Measurements from ENCODE around the gene TRPV4.
A peak's percentile ranks its signal among the peaks of the same experiment; 100 is the strongest.

TRPV4 gene

DNA sequence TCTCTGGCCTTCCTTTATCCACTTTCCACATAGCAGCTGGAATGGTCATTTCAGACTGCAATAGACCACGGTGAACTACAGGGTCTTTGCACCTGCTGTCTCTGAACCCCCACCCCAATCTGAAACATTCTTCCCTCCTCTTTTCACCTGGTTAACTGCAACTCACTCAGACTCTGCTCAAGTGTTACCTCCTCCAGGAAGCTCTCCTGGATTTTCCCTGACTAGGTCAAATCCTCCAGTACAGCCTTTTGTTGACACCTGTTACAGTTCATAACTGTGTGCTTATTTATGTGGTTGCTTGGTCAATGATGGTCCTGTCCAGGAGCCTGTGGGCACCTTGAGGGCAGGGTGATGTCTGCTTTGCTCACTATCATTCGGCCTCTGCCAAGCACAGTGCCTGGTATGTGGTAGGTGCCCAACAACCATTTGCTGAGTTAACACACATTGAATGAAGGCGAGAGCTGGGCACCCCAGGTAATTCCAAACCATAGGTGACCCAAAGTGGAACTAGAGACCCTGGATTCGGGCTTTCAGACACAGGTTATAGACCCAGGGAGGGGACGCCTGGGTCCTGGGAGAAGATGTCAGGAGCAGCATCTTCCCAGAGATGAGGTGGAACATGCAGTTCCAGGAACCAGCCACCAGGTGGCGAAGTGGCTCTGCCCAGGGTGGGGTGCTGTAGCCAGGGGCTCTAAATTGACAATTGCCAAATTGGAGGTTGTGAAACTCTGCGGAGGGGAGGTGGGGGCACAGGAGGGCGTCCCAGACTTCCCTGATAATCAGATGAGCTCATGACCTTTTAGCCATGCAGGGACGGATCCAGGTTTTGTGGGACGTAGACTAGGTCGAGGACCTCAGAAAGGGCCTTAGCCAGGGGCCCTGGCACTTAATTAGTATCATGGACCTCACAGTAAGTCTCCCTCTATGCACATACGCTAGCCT lies 28.1 kb downstream of the TRPV4 start:
- DNase-seq, result peak; percentile 55 to 63

DNA sequence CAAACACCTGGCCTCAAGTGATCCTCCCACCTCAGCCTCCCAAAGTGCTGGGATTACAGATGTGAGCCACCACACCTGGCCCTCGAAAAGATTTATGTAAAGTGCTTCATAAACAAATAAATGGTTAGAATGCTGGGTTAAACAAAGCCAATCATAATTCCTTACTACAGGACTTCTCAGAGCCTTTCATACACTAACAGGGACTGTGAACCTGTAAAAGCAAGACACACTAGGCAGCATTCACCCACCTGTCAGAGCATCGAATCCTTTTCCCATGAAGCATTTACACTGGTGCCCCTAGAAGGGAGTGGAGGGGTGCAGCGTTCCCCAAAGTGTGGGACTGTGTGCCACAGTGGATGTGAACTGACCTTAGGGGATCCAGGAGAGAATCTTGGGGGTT lies 29.5 kb downstream of the TRPV4 start:
- DNase-seq, result no peak

DNA sequence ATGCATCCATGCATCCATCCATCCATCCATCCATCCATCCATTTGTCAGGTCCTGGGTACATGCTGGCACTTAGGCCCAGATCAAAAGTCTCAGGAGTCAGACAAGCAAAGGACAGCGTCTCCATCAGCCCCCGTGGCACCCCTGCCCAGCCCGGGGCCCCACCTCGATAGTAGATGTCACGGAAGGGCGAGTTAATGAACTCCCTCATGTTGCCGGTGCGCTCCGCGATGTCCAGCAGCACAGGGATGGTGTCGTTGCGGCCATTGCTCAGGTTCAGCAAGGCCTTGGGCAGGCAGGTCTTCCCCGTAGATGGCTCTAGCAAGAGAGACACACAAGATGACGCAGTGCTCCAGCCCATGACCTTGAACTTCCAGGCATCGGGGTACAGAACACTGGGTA lies 30.4 kb downstream of the TRPV4 start:
- DNase-seq, result no peak

DNA sequence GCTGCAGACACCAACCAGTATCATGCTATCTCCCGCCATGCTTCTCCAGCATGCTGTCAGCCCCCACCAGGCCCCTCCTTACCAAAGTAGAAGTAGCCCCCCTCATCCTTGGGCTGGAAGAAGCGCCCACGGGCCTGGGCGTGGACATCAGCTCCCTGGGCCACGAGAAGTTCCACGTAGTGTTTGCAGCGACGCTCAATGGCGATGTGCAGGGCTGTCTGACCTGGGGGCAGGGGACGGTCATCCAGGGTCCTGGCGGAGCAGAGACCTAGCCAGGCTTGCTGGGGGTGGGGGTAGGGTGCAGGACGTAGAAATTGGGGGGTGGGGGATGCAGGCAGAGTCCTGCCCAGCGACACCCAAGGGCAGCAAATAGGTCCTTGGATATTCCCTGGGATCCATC lies 32.7 kb downstream of the TRPV4 start:
- DNase-seq, result no peak

DNA sequence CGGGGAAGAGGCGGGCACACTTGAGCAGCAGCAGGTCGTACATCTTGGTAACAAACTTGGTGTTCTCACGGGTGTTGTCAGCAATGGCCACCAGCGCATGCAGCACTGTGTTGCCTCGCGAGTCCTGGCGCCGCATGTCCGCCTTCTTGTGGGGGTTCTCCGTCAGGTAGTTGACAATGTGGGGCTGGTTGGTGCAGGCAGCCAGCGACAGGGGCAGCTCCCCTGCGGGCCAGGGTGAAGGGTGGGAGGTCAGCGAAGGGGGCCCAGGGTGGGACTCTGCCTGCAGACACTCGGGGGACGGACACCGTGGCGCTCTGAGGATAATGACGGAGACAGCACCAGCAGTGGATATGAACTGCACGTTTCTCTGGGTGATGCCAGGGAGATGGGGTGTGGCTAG lies 34.5 kb downstream of the TRPV4 start:
- no peak for DNase-seq

DNA sequence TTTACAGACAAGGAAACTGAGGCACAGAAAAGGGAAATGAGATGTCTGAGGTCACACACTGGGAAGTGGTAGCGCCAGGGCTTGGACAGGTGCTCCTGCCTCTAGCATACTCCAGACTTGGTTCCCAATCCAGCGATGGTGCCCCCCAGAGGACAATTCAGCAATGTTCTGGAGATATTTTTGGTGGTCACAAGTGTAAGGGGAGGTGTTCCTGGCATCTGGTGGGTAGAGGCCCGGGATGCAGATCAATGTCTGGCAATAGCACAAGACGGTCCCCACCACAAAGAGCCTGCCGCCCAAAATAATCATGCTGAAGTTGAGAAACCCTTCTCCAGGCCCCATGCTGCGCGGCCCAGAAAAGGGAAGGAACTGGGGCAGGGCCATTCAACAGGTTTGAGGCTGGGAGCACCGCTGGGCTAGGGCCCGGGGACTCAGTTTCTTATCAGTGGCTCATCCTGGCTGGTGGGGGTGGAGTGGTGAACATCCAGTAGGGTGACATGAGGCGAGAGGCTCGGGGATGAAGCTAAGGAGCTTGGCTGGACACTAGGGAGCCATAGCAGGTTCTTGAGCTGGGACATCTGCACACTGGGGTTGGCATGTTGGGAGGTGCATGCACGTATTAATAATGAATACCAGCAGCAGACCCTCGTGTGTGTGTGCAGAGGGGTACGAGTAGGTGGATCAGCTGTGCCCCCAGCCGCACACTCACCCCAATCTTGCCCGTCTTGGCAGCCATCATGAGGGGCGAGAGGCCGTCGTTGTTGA lies 35.1 kb downstream of the TRPV4 start:
- DNase-seq, result no peak

DNA sequence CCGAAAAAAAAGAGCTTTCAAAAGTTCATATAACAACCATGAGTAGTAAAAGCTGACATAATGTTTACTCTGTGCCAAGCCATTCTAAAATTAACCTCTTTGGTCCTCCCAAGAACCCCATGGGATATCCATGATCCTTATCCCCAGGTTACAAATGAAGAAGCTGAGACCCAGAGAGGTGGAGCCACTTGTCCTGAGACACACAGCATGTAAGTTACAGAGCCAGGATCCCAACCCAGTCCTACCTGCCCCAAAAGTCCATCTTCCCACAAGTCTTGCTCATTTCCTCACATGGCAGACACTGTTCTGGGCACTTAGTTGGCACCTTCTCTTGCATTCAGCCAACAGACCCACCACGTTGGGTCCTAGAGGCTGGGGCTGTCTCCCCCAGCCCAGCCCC lies 37.1 kb downstream of the TRPV4 start:
- no peak for DNase-seq

DNA sequence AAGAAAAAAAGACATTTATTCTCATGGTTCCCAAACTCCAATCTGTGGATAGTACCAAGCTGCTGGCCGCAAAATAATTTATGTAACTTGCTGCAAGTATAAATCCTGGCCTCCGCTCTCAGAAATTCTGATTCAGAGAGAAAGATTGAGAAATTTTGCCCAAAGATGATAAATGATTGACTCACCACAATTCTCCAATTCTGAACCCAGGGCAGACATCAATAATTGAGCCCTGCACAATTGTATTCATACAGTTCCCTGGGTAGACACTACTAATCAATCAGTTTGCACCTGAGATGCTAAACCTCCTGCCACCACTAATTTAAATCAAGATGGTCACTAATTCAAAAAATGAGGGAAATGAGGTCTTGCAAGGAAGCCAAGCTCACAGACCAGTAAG lies 38.2 kb downstream of the TRPV4 start:
- DNase-seq, result no peak

DNA sequence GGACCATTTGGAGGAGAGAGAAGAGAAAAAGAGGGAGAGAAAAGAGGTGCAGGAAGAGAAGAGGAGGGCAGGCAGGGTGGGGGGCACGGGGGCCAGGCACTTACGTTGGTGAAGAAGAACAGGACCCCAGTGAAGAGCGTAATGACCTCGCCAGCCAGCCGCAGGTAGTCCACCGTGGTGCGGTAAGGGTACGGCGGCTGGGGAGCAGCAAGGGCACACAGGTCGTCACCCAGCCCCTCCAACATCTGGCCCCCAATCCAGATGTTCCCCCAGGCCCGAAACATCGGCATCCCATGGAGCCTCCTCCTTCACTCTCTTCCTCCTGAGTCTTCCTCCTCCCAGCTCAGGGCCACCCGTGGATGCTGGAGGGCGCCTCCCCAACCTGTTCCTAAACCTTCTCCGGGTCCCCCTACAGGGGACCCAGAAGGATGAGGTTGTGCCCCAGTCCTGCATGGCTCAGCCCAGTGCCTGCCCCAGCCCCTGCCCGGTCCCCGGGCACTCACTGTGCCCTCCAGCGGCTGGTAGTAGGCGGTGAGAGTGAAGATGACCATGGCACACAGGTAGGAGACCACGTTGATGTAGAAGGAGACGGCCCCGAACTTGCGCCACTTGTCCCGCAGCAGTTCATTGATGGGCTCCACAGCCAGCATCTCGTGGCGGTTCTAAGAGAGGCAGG lies 39.2 kb downstream of the TRPV4 start:
- DNase-seq, result no peak

DNA sequence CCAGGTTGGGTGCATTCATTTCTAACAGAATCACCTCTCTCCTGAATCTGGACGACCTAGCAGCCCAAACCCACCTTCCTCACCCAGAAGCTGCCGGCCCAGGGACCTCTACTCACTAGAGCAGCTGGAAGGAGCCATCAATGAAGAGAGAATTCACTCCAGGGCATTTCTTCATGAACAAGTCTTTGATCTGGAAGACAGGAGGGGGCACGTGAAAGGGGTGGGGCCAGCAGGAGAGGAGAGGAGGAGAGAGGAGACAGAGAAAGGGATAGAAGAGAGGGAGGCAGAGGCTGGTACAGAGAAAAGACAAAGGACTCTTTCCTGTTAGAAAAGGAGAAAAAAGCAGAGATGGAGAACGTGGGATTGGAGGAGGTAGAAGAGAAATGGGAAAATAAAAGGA lies 39.8 kb downstream of the TRPV4 start:
- DNase-seq, result no peak

DNA sequence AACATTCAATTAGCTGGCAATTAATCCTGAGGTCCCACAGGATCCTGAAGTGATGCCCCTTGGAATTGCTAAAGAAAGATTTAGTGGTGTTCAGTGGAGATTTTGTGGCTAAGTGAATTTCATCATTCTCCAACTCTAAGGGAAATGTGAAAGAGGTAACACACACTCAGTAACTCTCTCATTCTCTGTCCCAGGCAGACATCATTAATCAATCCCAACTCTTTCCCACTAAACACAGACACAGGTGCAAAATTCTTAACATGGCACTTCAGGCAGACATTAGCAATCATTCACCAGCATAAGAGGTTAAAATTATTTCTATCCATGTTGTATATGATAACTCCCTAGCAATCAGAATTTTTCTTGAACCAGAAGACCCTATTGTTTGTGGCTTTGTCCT lies 40.2 kb downstream of the TRPV4 start:
- DNase-seq, result no peak

DNA sequence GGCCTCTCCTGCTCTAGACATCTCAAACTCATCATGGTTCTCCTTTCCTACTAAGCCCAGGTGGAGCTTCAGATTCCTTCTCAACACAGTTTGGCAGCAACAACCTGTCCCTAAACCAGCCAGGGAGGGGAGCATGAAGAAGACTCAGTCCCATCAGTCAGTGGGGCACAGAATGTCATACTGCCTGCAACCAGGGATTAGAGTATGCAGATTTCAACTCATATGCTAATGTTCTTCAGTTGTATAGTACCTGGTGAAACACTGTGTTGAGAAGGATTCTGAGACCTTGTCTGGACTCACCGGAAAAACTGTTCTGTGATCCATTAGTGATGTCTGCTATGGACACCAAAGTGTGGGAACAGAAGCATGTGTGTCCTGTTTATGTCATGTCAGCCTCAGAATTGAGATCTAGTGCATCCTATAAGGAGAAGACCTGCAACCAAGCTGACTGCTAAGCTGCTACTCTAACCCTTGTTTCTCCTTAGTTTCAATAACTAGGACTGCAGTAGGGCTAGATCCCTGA lies 43.6 kb downstream of the TRPV4 start:
- DNase-seq, result no peak

DNA sequence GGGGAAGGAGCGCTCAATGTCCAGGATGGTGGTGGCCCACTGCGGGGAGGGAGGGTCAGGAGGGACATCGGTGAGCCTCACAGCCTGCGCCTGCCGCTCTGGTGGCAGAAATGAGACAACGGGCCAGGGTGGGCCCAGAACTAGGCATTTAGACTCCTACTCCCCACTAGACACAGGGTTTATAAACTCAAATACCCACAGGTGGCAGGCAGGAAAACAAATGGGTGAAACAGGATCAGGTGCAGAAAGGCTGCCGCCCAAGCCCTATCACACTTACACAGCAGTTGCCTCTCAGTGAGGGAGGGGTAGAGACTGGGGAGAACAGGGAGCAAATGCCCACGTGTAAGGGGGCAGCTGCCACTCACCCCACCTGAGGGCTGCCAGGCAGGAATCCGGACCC lies 46.4 kb downstream of the TRPV4 start:
- no peak for DNase-seq

DNA sequence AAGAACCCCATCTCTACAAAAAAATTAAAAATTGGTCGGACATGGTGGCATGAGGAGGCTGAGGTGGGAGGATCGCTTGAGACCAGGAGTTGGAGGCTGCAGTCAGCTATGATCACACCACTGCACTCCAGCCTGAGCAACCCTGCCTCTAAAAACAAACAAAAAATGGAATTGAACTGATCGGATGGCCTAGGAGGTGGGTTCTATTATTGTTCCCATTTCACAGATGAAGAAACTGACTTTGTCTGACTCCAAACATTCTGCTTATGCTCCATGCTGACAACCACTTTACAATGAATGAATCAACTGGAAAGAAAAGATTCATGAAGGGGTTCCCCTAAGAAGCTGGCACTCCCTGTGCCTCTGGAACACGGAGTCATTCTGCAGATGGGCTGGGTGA lies 47.3 kb downstream of the TRPV4 start:
- no peak for DNase-seq

DNA sequence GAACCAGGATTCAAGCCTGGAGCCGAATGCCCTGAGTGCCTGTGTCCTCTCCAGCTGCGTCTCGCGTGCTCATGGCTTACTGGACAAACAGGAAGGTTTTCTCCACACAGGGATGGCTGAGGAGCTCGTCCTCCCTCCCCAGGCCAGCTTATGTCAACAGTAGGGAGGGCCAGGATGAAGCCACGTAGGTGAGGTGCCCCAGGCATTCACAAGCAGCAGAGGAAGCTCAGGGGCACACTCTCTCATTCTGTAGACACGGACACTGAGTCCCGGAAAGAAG lies 49.3 kb downstream of the TRPV4 start:
- no peak for DNase-seq

DNA sequence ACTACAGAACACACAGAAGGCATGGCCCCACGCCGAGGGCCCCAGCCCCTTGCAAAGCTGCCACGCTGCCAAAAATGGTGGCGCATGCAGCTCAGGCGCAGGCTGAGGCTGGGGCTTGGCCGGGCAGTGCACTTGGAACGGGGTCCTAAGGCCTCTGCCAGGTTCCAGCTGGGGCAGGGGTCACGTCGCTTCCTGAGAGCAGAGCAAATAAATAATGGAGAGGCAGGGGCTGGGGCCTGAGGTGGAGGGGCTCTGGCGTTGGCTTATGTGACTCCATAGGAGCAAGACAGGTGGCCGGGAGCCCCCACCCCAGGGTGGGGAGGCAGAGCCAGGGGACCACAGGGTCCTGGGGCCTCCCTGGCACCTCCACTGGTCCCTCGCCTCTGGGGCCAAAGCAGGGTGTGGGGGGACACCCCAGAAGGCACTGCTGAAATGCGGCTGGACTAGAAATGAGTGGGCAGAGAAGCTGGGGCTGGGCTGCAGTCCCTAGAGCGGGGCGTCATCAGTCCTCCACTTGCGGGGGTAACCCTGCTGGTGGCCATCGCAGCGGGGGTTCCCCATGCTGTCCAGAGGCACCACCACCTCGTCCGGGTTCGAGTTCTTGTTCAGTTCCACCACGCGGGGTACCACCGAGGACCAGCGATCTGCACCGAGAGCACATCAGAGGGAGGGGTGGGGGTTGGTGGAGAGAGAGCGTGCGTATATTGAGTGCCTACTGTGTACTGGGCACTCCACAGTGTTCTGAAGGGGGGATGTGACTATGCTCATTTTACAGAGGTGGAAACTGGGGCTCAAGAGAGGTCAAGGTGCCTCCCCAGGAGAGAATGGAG lies 49.8 kb downstream of the TRPV4 start:
- no peak for DNase-seq

DNA sequence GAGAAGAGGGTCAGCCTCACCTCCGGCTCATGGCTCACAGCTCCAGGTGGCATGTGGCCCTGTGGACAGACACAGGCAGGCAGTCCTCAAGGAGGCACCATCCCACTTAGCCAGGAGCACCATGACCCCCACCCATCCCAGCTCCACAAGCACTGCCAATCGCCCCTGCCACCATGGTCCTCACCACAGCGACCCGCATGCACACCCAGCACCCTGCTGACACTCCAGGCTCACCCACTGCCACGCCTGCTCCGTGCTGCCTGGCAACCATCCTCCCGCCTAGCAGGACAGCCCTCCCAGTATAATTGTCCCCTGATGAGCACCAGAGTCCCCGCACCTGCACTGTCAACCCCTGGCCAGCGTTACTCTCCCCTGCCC lies 50.9 kb downstream of the TRPV4 start:
- no peak for DNase-seq

DNA sequence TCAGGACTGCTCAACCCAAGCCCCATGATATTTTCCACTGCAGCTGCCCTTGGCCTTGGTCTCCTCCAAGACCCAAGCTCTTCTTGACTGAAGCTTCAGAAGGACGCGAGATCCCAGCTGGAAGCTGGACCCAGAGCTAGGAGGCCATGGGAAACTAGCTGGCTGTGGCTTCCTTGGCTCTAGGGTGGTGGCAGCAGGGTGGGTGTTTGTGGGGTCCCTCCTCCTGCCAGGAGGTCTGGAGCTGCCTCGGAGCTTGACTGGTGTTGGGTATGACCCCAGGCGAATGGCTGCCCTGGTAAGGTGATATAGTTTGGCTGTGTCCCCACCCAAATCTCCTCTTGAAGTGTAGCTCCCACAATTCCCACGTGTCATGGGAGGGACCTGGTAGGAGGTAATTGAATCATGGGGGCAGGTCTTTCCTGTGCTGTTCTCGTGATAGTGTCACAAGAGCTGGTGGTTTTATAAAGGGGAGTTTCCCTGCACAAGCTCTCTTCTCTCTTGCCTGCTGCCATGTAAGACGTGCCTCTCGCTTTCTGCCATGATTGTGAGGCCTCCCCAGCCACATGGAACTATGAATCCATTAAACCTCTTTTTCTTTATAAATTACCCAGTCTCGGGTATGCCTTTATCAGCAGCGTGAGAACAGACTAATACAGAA lies 51.4 kb downstream of the TRPV4 start:
- DNase-seq, result no peak

DNA sequence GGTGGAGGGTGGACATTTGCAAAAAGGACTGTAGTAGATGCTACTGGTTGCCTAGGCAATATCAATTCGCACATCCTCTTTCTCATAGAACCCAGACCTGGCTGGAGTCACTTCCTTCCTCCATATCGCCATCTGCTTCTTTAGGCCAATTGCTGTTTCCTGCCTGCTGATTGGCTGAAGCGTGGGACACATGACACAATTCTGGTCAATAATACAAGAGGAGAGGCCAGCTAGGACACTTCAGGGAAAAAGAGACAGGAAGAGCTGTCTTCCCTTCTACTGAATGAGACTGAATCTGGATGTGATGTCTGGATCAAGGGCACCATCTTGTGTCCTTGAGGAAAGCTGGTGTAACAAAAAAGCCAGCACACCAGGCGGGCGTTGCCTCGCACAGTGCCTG lies 53.8 kb downstream of the TRPV4 start:
- no peak for DNase-seq

DNA sequence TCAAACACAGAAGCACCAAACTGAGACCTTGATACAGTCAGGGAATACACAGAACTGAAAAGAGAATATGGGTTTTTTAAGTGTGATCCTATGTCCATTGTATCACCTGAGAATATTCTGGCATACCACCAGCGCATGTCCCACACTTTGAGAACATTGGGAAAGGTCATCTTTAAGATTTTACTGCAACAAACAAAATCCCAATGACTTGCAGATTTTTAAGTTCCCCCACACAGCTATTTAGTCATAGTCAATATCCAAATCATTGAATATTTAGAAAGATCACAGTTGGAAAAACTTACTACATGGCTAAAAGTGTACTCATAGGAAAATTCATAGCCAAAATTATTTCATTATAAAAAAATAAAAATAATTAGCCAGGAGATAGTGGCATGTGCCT lies 54.5 kb downstream of the TRPV4 start:
- DNase-seq, result no peak

DNA sequence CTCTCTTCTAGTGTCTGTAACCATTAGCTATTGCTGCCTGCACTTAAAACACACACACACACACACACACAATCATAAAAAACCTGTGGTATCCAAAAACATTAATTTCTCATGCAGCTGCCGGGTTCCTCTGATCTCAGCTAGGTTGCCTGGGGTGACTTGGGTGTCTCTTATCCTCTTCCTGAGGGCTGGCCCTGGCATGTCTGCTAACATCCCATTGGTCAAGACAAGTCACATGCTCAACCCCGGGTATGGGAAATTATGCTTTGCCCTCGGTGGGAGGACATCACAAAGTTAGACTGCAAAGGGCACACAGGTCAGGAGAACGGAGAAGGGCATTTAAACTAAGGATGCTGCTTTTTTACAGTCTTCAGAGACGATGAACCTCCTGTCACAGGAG lies 55.7 kb downstream of the TRPV4 start:
- DNase-seq, result peak in 1 of 2 experiments; percentile 20

DNA sequence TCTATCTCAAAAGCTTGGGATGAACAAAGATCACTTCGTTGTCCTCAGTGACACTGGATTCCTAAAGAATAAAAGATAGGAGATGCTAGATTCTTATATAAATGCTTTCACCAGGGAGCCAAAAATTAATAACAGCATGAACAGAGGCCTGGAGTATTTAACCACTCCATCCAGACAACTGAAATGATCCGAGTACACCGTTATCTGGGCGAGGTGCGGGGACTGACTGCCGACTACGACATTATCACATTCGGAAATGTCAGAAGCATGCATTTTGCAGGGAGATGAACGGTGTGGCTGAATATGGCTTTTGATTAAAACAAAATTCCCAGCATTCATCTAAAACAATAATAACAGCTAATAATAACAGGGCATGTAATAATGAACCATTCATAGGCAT lies 56.6 kb downstream of the TRPV4 start:
- no peak for DNase-seq

All from stimulated activated CD4-positive, alpha-beta T cell treated with anti-CD3 and anti-CD28 coated beads, Interleukin-4, amount 100 ng/mL, for 4 hours (primary cell).